T47D (cell line): ENCODE results near the gene S100A12.

Source experiments
- DNase-seq, 2 experiments: peaks; one replicate each; pipeline versions ENCODE4 v3.0.0 to v3.0.0-alpha.2; 2011 to 2012; ENCODE audit warnings: low read depth in 1 of 2, low spot score in 1 of 2
- JUND ChIP-seq: IDR thresholded peaks from 2 replicates; pipeline ENCODE4 v1.6.1; 2012; ENCODE audit warnings: low read depth
- in situ Hi-C: cut with HindIII; loops from 2 replicates; pipeline ENCODE4 v1.10.0; 2016; ENCODE audit warnings: low sequenced_read_pairs, low pct_unique_long_range_greater_than_20kb

The S100A12 gene

DNA sequence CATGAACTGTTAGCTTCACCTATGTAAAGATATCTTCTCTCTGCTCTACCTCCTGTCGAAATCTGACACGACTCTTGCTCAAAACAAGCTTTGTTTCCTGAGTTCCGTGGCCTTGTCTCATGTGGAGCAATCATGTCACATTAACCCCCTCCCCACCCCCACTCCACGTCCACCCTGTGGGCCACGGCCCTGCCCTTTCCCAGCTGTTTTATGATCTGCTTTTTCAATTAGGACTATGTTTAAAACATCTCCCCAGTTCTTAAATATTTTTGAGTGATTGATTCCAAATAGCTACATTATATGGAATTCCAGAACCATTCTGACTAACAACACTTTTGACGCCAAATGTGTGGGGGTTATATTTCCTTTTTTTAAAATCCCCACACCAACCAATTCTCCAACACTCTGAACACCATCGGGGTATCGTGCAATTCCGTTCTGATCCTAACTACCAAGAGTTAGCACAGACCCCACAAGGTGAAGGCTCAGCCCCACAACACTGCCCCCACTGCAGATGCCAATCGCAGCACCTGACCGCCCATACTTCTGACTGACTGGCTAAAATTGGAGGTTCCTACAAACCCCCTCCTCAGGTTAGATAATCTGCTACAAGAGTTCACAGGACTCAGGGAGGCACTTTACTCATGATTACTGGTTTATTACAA is 28.1 kb upstream of the S100A12 start:
- DNase-seq: no peak
- no peak for TF ChIP-seq JUND
- in situ Hi-C loops: no loop called here

DNA sequence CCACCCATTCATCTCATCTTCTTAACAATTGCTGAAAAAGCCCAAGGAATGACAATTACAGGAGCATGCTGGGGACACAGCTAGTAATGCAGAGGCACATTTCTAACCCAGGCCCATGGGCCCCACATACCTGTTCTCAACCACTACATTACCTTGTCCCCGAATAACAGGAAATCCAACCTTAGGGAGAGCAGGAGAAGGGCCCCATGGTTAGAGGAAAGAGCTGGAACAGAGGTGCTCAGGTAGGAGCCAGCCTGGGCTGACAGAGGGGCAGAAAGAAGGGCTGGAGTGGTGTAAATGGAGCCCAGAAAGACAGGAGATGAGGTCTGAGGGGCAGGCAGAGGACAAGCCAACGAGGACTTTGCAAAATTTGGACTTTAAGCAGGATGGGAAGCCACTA is 26.8 kb upstream of the S100A12 start:
- DNase-seq: no peak
- TF ChIP-seq JUND: no peak
- in situ Hi-C loops: no loop called here

DNA sequence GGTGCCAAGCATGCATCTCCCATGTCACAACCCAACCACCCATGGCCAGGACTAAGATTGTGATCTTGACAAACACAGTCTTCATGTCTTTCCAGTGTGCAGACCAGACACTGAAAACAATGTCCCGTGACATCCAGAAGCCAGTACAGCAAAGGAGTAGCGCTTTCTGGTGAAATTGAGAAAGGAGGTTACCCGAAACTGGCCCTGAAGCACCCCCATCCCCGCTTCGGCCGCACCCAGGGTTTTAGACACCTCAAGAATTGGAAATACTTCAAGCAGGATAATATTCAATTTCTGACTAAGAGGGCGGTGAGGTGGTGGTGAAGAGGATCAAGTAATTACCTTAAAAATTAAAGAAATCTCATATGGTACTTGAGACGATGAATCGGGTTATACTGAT is 26.0 kb upstream of the S100A12 start:
- no peak for TF ChIP-seq JUND
- in situ Hi-C loops: no loop called here
- no peak for DNase-seq

DNA sequence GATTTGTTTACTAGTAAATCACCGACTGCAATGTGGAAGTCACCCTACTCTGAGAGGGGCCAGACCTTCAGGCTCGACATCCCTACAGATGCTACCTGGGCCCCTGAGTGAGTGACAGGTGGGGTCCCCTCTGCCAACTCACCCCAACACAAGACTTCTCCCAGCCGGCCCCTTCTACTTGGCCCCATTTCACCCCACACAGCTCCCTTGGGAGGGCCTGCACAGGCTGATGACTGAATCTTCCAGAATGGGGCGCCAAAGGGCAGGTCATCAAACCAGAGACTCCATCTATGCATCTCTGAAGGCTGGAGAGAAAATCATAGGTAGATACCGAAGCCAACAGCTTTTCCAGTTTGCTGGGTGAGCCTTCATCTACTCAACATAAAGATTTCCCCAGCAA is 24.8 kb upstream of the S100A12 start:
- DNase-seq: no peak
- TF ChIP-seq JUND: no peak
- in situ Hi-C loops: no loop called here

DNA sequence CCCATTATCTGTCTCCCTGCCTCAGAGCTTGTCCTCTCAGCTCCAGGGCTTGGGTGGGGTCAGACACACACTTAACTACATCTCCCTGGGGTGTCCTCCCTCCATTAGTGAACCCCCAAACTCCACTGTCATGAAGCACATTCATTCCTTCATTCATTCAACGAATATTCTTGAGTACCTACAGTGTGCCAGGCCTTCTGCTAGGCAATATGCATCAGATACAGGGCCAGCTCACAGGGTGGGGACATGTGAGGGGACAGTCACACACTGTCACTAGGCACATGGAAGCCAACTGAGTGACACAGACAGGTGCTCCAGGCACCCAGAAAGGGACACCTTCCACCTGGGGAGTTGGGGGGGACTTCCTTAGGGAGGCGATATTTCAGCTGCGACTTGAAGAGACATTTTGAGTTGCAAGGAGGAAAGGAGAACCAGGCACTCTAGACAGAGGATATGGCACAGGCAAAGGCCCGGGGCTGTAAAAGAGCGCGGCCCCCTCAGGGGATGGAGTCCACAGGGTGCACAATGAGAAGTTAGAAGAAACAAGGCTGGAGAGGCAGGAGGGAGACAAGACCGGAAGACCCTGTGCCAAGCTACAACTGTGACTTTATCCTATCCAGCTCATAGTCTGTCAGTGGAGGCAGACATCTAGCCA is 24.1 kb upstream of the S100A12 start:
- no peak for TF ChIP-seq JUND
- no peak for DNase-seq
- in situ Hi-C loops: no loop called here

DNA sequence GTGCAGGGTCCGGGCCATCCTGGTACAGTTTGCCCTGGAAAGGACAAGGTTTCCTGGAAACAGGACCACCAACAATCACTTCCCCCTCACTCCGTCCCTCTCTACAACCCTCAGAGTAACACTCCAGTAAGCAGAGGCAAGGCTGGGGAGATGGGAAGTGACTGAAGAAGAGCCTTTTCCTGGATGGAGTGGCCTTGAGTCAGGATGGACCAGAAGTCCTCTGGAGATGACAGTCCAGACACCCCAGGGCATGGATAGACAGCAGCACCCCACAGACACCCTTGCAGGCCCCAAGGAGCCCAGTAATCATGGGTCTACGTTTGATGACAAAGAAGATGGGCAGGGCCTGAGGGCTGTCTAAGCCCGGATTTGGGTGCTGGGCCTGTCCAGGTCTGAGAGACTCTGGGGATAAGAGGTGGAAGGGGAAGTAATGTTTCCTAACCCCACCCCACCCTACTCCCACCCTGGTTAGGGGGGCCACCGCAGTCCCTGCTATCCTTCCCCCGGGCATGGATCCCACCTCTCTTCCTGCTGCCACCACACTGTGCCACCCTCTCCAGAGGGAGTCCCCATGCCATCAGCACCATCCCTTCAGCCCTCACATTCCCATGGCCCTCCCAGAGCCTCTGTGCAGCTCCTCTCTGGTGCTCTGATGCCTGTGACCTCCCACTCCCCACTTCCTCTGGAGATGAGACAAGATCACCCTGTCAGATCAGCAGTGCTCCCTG is 22.7 kb upstream of the S100A12 start:
- no peak for DNase-seq
- TF ChIP-seq JUND: no peak
- in situ Hi-C loops: no loop called here

DNA sequence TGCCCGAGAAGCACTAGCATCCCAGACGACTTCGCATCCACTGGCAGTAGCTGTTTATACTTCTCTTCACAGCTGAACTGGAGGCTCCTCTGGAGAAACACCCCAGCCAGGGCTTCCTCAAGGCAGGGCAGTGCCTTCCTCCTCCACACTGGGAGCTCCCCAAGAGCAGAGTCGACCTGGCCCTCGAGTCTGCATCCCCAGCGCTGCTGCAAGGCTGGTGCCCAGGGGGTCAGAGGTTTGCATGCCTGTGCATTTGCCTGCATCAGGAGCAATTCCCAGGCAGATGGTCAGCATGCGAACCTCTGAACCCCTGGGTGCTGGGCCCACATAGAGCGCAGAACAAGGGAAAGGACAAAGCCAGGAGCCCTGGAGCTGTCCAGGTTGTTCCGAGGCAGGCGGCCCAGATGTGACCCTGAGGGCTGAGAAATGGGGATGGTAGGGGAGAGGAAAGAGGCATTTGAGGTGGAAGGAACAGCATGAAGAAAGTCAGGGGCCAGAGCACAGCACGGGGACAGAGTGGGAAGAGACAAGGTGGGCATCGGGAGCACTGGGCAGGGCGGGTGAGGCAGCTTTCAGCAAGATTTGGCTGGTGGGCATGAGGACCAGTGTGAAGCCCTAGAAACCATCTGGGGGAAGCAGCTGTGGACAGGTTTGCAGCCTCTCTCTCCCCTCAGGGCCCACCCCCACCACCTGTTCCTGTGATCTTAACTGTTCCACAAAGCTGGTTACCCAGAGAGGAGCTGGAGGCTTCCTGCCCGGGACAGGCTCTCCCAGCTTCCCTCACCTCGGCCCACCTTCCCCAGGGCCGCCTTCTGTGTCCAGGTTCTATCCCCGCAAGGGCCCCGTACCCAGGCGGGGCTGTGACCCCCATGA is 21.9 kb upstream of the S100A12 start:
- no peak for TF ChIP-seq JUND
- in situ Hi-C loops: no loop called here
- no peak for DNase-seq

DNA sequence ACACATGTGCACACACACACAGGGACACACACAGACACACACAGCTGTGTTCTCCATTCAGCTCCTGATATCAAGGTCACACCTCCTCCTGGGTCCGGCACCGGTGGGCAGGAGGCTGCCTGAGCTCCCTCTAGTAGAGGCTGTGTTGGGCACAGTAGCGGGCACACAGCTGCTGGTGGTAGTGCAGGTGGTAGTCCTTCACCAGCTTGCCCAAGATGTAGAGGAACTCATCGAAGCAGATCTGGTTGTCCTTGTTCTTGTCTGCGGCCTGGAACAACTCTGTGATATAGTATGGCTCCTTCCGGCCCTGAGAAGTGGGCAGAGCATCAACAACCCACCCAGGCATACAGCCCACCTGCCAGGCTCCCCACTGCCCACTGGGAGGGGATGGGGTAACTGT is 21.0 kb upstream of the S100A12 start:
- no peak for DNase-seq
- no peak for TF ChIP-seq JUND
- in situ Hi-C loops: no loop called here

DNA sequence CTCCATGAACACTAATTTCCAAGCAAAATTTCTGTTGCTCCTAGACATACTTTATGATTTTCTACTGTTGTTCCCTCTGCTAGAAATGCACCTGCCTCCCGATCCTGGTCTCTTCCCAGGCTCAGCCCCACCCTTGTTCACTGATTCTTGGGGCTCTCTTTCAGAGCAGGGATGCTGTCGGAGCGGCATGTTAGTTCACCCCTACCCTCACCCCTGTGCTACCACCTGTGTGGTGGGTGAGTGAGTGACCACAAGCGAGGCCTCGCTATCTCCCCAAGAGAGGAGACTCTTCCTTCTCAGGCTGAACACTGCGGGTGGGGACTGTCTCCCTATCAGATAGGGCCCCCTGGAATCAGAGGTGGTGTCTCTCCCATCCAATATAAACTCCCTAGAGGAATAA is 20.4 kb upstream of the S100A12 start:
- in situ Hi-C loops: no loop called here
- TF ChIP-seq JUND: no peak

DNA sequence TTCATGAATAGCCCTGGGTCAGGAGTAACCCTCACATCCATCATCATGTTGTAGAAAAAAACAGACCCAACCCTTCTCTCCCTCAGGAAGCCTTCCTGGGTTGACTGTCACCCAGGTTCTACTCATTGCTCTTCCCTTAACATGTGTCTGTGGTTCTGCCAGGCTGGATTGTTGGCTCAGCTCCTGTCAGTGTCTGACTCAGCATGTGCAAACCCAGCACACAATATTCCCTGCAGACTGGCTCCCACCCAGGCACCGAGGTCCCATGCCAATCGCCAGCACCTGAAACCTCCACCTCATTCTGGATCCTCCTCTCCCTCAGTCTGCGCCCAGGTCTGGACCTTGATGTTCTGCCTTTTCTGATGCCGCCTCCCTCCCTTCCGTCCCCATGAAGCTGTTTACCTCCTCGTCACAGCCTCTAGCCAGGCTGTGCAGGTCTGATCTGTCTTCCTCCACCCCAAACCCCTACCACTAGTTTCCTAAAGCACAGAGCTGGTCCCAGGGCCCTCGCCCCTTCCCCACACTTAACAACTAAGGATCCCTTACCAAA is 19.8 kb upstream of the S100A12 start:
- DNase-seq: no peak
- TF ChIP-seq JUND: no peak
- in situ Hi-C loops: no loop called here

More for the DNA sequence above, 20.4 kb upstream of the S100A12 start:
- DNase-seq: no peak

DNA sequence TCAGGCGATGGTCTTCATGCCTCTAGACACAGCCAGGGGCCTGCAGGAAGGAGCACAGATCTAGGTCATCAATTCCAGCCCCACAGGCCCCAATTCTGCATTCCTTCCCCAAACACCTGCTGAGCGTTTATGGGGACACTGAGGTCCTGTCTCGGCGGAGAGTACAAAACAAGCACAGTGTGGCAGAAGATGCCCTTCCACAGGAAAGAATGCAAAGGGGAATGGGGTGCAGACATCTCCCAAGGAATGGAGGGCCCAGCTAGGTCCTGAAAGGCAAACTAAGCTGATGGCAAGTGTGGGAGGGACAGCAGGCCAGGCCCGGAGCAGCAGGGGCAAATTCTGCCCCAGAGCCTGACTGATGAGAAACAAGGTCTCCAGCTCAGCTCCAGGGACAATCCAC is 19.0 kb upstream of the S100A12 start:
- TF ChIP-seq JUND: no peak
- DNase-seq: no peak
- in situ Hi-C loops: no loop called here

DNA sequence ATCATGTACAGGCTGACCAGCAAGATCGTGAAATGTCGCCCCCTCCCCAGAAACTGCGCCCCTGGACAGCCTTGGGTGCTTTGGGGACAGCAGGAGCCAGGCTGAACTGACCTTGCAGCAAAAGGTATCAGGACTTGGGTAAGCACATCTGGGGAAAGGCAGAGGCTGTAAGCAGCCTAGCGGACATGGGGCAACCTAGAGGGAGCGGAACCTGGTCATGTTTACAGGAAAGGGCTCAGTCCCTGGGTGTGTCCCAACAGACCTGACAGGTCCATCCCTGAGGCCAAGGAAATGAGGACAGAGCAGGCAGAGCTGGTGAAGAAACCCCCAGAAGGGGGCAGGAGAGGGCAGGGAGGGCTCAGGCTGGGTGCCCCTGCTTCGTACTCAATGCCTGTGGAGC is 18.5 kb upstream of the S100A12 start:
- DNase-seq: no peak
- no peak for TF ChIP-seq JUND
- in situ Hi-C loops: no loop called here
